Esophagus muscularis mucosa (tissue), 3 donors: ENCODE data around the gene ZNF644.

Experiments used
- CTCF ChIP-seq, 3 experiments: fragments of 200-600 bp in 2 of 3; fragments of 450-650 bp in 1 of 3; sonication (generic) in 2 of 3; IDR thresholded peaks; one replicate each; pipeline ENCODE4 v1.5.1; 2017 to 2019; ENCODE audit warnings: antibody characterized with exemption in 3 of 3, mild to moderate bottlenecking in 2 of 3, moderate library complexity in 1 of 3
- POLR2A ChIP-seq: fragments of 450-650 bp; IDR thresholded peaks from one replicate; pipeline ENCODE4 v1.6.1; 2017; ENCODE audit warnings: antibody characterized with exemption, moderate library complexity, mild to moderate bottlenecking, low read depth

GRCh38 chr1:90882221-90882620 is 139.6 kb downstream of the ZNF644 start:
- TF ChIP-seq POLR2A (no peak), CTCF (IDR thresholded peaks at IDR 0.05) (no peak)
